Stimulated activated CD4-positive, alpha-beta T cell treated with anti-CD3 and anti-CD28 coated beads, Interleukin-2, amount 100 ng/mL, for 24 hours (primary cell): ENCODE results near the gene PLCD1.

Source experiments
- DNase-seq, 2 donors: peaks; one replicate each; pipeline ENCODE4 v3.0.0-alpha.2; 2020

PLCD1 gene

DNA sequence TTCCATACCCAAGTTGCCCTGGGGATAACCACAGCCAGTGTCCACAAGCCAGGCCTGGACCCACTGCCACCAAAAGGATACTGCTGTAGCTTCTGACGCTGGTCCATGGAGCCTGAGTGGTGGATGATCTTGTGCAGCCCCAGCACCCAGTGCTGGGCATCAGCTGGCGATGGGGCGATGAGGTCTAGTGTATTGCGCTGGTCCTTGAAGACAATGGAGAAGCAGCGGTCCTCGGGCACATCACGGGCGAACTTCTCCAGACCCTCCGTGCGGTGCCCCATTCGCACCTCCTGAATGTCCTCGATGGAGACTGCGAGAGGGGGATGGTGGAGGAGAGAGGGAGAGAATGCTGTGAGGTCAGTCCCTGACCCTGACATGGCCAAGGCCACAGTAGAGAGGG lies 13.0 kb downstream of the PLCD1 start:
- no peak for DNase-seq

DNA sequence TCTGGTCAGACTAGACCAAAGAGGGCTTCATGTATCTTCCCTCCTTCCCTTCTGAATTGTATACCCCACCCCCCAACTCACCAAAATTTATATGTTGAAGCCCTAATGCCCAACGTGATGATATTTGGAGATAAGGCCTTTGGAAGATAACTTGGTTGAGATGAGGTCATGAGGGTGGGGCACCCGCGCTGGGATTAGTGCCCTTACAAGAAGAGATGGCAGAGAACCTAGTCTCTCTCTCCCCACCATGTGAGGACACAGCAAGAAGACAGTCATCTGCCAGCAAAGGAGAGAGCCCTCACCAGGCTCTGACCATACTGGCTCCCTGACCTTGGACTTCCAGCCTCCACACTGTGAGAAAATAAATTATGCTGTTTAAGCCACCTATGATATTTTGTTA lies 13.5 kb downstream of the PLCD1 start:
- no peak for DNase-seq

DNA sequence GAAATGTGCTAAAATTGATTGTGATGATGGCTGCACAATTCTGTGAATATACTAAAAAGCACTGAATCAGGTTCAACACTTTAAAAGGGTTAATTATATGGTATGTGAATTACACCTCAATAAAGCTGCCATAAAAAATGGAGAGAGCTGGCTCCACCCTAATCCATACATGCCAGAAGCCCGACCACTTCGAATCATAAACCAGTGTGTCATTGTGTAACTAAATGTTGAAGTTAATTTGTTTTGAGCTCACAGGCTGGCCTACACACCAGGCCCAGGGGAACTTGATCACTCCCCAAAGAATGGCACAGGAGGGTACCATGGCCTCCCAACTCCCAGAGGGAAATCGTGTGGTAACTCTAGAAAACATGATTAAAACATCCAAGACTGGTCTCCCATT lies 14.0 kb downstream of the PLCD1 start:
- no peak for DNase-seq

DNA sequence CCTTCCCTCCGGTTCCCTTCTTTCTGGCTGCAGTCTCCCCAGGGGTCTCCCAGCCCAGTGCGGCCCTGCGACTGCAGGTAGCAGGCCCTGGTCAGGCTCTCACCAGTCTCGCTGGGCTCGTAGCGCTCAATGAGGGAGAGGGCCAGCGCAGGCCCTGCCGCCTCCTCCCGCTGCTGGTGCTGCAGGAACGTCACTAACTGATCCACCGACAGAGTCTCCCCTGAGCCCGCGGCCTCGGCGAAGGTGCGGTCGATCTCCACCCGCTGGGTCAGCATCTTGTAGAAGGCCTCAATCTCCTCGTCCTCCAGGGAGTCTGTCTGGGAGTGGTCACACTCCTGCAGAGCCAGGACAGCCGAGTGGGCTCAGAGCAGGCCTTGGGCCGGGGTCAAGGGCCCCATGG lies 18.3 kb downstream of the PLCD1 start:
- DNase-seq, result no peak

DNA sequence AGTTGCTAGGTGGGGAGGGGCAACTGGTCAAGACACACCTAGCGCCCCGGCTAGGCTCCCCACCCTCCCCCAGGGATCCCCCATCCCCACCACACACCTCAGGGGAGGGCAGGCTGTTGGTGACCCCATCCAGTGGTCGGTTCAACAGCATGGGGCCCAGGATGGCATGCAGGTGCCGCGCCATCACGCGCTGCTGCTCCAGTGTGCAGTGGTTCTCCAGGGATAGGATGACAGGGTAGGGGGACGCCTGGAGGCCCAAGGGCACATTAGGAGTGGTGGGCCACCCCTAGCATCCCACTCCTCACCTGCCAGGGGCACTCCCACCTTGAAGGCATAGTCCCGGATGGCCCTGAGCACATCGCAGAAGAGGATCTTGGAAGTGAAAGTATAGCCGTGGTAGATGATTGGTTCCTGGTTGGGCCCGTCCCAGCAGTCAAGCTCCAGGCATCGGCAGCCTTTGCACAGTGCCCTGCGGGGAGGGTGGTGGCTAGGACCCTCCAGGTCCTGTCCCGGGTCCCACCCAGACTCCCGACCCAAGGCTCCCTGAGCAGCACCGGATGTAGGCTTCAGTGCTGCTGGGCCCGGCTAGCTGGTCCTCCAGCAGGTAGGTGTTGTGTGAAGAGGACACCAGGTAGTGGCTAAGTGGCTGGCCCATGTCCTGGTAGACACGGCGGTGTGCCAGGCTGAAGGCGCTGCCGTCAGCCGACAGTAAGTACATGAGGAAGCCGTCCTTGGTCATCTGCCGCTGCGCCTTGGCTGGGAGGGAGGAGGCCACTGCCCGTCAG lies 19.4 kb downstream of the PLCD1 start:
- DNase-seq, result no peak

DNA sequence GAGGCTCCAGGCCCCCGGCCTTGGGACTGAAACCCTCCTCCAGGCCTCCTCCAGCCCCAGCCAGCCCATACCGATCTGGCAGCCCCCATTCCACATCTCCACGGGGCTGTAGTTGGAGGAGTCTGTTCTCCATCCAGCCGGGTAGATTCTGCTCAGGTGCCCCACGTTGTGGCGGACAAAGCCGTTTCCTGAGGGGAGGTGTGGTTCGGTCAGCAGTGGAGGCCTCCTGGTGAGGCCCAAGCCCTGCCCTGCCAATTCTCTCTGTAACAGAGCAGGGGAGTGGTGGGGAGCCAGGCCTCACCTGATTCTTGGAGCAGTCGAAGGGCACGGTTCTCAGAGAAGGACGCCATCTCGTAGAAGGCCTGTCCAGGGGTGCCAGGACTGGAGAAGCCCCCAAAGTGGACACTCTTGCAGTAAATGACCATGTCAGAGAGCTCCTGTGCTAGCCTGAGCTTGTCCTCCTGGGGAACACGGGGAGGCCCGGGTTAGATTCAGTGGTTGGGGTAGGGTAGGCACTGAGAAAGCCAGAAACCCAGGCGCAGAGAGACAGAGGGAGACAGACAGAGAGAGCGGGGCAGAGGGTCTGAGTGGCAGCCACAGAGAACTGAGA lies 20.4 kb downstream of the PLCD1 start:
- DNase-seq, result no peak

DNA sequence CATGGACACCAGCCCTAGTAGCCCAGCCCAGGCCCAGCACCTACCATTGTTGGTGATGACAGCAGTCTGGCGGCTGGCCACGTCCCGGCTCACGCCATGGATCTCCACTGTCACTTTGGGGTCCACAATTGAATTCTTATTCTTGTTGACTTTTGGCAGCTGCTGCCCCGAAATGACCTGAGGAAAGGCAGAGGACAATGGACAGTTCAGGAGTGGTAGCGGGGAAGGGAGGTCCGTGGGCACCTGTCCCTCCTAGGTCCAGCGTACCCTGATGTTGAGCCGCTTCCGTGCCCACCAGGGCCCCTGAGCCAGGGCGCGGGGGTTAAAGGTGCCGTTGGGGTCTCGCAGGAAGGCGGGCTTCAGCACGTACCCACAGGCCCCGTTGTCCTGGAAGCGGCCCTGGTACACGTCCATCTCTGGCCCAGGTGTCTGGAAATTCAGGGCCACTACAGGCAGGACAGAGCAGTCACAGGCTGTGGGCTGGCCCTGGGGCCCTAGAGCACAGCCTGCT lies 21.2 kb downstream of the PLCD1 start:
- no peak for DNase-seq

DNA sequence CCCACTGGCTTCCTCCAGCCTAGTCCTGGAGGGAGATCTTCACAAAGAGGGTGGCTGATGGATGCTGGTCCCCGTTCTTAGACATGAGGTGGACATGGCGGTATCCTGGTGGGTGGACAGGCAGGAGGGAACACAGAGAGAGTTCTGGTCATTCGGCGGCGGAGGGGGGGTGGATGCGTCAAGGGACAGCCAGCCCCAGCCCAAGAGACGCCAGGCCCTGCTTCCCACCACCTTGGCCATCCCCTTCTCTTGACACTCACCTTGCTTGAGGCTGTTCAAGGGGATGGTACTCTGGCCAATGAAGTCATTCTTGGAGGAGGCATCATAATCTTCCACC lies 21.7 kb downstream of the PLCD1 start:
- no peak for DNase-seq

DNA sequence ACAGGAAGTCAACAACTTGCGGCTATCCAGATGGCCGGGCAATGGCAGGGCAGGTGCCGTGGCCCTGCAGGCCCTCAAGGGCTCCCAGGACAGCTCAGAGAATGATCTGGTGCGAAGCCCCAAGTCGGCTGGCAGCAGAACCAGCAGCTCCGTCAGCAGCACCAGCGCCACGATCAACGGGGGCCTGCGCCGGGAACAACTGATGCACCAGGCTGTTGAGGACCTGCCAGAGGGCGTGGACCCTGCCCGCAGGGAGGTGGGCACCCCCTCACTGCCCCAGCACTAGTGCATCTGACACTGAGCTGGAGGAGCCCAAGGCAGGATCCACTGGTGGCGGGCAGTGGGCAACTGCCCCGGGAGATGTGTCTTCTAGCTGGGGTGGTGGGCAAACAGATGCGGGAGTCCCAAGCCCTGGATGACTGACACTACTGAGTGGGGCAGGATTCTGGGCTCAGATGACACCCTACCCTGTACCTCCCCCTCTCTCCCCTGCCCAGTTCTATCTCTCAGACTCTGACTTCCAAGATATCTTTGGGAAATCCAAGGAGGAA lies 22.9 kb downstream of the PLCD1 start:
- DNase-seq, result no peak

DNA sequence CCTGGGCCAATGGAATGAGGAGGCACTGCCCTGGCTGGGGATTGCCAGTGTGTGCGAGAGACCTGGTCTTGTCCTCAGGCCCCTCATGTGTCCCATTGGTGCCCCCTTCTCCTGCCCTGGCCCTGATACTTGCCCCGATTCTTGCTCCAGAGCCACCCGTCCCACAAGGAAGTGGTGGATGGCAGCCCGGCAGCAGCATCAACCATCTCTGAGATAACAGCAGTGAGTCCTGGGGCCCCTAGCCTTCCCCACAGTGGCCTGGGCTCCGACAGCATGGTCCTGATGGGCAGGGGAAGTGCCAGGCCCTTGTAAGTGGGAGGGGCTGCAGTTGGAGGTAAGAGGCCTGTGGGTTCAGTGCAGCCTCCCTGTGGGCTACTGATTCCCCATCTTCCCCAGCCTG lies 23.4 kb downstream of the PLCD1 start:
- DNase-seq, result no peak

DNA sequence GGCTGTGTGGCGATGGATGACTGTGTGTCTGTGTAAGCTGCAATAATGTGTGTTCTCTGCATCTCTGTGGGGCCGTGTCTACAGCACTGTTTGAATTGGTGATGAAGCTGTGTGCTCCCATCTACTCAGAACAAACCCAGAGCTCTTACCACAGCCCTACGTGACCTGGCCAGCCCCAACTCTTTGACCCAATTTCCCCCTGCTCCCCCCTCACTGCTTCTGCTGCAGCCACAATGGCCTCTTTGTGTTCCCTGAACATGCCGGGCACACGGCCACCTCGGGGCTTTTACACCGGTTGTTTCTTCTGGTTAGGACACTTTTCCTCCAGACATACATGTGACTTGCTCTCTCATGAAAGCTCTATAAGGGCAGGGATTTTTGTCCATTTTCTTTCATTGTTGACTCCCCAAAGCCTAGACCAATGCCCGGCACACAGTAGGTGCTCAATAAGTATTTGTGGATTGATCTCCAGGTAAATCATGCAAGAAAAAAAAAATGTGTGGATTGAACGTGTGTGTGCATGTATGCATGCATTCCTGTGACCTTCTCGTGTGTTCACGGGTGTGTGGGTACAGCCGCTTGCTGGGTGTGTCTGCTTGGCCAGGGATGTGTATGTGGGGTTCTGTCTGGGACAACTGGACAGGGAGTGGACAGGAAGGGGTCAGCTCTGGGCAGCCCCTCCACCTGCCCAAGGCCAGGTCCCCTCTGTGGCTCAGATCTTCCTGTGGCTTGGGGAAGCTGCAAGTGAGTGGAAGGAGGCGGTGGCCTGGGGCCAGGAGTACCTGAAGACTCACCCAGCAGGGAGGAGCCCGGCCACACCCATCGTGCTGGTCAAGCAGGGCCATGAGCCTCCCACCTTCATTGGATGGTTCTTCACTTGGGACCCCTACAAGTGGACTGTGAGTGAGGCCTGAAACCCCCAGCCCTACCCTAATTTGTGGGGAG lies 24.1 kb downstream of the PLCD1 start:
- no peak for DNase-seq

DNA sequence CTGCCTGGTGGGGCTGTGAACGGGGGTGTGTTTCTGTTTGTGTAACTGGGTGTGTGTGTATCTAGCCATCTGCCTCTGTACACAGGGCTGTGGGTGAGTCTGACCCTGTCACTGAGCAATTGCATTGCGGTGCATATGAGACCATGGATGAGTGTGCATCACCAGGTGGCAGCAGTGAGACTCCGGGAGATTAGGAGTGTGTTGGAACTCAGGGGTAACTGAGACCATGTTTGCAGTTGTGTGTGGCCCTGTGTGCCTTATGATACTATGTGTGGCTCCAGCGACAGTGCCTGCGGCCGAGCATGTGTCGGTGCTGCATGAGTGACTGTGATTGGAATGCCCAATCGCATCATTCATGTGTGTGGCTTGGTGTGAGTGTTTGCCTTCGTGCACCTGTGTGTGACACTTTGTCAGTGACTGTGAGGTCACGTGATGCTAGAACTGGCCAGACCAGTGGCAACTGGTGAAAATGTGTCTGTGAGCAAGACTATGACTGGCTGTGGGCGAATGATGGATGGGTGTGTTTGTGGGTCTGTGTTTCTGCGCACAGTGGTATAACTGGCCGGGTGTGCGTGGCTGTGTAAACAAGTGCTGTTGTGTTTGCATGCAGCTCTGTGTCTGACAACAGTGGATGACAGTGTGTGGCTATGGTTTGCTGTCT lies 24.9 kb downstream of the PLCD1 start:
- peak; percentile 60 to 62 for DNase-seq

DNA sequence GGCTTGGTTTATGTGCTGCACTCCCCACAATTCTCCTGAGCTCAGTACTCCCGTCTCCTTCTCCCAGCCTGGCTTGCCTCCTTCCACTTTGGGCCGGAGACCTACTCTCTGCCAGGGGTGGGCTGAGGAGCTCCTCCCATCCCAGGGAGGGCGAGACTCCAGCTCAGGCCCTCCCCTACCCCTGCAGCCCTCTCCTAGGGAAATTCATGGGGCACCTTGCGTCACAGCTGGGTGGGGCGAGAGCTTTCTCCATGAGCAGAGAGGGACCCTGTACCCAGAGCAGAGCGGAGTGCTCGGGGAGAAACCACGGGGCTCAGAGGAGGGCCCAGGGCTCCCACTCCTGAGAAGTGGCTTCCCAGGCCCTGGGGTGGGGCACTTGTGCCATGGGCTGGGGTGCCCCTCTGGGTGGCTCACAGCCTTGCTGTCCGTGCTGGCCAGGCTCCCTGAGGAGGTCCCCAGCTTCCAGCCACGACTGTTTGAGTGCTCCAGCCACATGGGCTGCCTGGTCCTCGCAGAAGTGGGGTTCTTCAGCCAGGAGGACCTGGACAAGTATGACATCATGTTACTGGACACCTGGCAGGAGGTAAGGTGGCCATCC lies 25.5 kb downstream of the PLCD1 start:
- no peak for DNase-seq

DNA sequence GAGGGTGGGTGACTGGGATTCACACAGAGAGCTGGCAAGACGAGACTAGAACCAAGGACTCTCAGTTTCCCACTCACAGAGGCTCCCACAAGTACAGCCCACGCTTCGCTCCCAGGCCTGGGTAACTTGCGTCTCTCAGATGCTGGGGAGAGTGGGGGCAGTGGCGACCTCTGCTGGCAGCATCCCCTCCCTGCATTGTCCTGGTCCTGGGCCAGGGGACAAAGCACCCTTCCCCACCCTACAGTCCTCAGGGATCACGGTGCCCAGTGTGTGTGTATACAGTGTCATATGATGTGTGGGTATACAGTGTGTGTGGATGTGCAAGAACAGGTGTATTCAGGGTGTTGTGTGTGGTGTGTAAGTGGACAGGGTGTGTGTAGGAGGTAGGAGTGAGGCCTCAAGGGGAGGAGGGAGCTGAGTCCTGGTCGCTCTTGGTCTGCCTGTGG lies 26.0 kb downstream of the PLCD1 start:
- peak; percentile 65 to 72 for DNase-seq

DNA sequence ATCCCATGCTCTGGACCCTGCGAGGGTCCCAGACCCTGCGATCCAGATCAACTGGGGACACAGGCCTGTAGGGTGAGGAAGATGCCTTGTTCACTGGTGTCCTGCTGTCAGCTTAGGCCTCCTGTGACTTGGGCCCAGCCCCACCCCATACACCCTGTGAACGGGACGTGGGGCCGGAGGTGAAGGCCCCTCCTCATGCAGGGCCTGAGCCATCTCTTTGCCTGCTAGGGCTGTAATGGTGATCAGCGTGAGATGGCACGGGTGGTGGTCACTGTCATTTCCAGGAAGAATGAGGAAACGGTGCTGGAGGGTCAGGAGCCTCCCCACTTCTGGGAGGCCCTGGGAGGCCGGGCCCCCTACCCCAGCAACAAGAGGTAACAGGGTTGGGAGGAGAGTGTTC lies 26.5 kb downstream of the PLCD1 start:
- no peak for DNase-seq

DNA sequence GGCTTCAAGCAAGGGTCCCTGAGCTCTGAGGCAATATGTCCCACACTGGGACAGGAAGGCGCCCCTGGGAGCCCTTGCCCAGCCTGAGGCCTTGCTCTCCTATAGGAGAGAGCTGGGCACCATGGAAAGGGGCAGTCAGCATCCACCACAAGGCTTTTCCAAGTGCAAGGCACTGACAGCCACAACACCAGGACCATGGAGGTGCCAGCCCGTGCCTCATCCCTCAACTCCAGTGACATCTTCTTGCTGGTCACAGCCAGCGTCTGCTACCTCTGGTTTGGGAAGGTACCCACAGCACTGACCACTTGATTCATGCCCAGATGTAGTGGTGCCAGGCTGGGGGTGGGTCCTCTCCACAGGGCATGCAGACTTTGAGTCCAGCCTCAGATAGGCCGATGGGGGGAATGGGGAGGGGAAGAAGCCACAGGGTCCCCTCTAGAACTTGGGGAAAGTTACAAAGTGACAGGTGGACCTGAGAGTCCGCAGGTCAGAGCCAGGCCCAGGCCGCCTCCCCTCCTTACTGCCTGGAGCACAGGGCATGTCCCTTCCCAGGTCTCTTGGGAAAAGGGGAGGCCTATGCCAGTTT lies 27.1 kb downstream of the PLCD1 start:
- DNase-seq, result no peak

DNA sequence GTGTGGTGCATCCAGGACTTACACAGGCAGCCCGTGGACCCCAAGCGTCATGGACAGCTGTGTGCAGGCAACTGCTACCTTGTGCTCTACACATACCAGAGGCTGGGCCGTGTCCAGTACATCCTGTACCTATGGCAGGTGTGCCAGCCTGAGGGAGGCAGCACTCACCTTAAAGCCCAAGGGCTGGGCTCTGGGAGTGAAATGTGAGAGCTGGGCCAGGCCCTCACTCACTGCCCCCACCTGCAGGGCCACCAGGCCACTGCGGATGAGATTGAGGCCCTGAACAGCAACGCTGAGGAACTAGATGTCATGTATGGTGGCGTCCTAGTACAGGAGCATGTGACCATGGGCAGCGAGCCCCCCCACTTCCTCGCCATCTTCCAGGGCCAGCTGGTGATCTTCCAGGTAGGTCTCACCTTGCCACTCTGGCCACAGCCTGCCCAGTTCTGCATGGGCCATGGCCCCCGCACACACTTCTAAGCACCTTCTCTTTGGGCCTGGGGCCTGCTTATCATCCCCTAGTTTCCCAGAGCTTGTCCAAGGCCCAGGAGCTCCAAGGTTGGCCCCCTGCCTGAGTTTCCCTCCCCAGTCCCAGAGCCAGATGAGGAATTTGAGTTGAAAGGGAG lies 27.9 kb downstream of the PLCD1 start:
- DNase-seq, result no peak

DNA sequence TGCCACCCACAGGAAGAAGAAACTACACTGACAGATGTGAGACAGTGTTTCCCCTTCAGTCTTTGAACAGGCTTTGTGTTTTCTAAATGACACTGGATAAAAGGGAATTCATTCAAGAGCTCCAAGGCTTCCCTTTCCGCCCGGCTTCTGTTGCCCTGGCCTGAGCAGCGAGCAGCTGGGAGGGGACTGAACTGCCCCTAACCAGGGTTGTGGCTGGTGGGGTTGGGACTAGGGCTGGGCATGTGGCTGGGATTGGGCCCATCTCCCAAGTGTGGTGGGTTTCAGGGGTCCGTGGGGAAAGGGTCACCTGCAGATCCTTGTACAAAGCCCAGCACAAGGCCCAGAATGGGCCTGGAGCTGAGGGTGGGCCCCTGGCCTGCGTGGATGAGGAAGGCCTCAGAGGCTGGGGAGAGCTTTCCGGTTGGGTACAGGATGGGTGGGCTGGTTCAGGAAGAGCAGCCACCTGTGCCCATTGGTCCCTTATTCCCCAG lies 28.4 kb downstream of the PLCD1 start:
- DNase-seq, result no peak

DNA sequence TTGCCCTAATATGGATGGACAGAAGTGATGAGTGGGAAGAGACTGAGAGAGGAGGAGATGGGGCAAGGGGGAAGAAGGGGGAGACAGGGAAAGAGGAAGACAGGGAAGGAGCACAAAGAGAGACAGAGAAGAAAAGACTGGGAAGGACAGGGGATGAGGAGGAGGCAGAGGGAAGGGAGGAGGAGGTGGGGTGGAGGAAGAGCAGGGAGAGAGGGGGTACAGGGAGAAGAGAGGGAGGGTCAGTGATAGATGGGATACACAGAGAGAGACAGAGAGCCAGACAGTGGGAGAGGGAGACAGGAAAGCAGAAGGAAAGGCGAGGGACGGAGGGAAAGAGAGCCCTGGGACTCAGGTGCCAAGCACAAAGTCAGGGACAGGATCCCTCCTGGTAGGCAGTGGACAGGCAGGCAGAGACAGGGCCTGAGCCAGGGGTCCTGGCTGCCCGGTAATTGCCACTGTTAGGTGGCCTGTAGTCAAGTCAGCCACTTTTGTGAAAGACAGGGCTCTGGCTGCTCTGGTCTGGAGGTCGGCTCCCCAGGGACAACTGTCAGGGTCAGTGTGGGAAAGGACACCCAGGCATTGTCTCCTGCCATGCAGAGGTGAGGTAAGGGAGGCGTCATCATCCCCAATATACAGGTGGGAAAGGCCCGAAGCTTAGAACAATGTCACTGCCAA lies 29.1 kb downstream of the PLCD1 start:
- no peak for DNase-seq

DNA sequence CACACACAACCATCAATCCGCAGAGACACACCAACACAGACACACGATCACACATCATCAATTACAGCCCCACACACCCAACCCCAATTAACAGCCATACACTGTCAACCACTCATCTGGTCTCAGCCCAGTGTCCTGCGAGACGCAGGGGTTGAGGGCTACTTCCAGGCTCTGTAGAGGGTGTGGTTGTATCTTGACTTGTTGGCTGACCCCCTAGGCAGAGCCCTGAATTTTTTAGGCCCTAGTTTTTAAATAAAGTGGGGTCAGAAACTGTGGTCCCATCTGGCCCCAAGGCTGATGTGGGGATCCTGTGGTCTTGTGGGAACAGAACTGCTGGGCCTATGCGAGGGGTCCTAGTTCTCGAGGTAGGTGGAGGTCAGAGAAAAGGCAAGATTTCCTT lies 29.6 kb downstream of the PLCD1 start:
- DNase-seq, result no peak
